GM23338 (cell line): ENCODE results near the gene NCAPD3. TPM values are rescaled to one million over a fixed set of nuclear protein-coding genes. Genes with fewer than 3 reads are reported as not detected.

ENCODE experiments used
- ATAC-seq: fragments of 200-7000 bp; cut with Tn5 transposase; 3 replicates; pipeline ENCODE4 v1.9.1; 2020
- DNase-seq: peaks from one replicate; pipeline ENCODE4 v3.0.0-alpha.2; 2015; ENCODE audit warnings: low spot score
- H2AFZ ChIP-seq: fragments of 200-600 bp; sonication (generic); 2 replicates; pipeline ENCODE4 v1.8.0; 2016; ENCODE audit warnings: antibody characterized with exemption, mild to moderate bottlenecking, moderate library complexity
- H3F3A ChIP-seq: fragments of 200-600 bp; sonication (generic); replicated peaks from 2 replicates; pipeline ENCODE4 v1.8.0; 2017; ENCODE audit warnings: antibody characterized with exemption, mixed run types, low read depth
- H3K27ac ChIP-seq: fragments of 200-600 bp; sonication (generic); 2 replicates; pipeline ENCODE4 v1.6.1; 2016; ENCODE audit warnings: low read depth
- H3K27me3 ChIP-seq: fragments of 200-600 bp; sonication (generic); 2 replicates; pipeline ENCODE4 v1.8.0; 2016; ENCODE audit warnings: mild to moderate bottlenecking, mixed run types, moderate library complexity; ENCODE audit not compliant: insufficient read depth
- H3K36me3 ChIP-seq: fragments of 200-600 bp; sonication (generic); 2 replicates; pipeline ENCODE4 v1.8.0; 2016; ENCODE audit warnings: mild to moderate bottlenecking; ENCODE audit not compliant: insufficient read depth
- H3K4me1 ChIP-seq: fragments of 200-600 bp; sonication (generic); 2 replicates; pipeline ENCODE4 v1.8.0; 2016; ENCODE audit warnings: mild to moderate bottlenecking, moderate library complexity; ENCODE audit not compliant: insufficient read depth
- H3K4me2 ChIP-seq: fragments of 200-600 bp; sonication (generic); 2 replicates; pipeline ENCODE4 v1.7.1; 2017; ENCODE audit warnings: mixed run types
- H3K4me3 ChIP-seq: fragments of 200-600 bp; sonication (generic); 2 replicates; pipeline ENCODE4 v1.6.1; 2016; ENCODE audit warnings: mixed run types
- H3K79me2 ChIP-seq: fragments of 200-600 bp; sonication (generic); replicated peaks from 2 replicates; pipeline ENCODE4 v1.8.0; 2017; ENCODE audit warnings: mild to moderate bottlenecking; ENCODE audit not compliant: insufficient read depth
- H3K9me2 ChIP-seq: fragments of 200-600 bp; sonication (generic); 2 replicates; pipeline ENCODE4 v1.8.0; 2017; ENCODE audit not compliant: insufficient read depth
- H4K20me1 ChIP-seq: fragments of 200-600 bp; sonication (generic); replicated peaks from 2 replicates; pipeline ENCODE4 v1.8.0; 2017; ENCODE audit warnings: mild to moderate bottlenecking; ENCODE audit not compliant: insufficient read depth
- H3K27ac Mint-ChIP-seq: 2 replicates; pipeline ENCODE4 v1.8.0; 2020; ENCODE audit warnings: inconsistent platforms, mild to moderate bottlenecking, moderate library complexity, mixed read lengths
- H3K27me3 Mint-ChIP-seq: 3 replicates; pipeline ENCODE4 v1.8.0; 2022; ENCODE audit warnings: low read depth, mild to moderate bottlenecking, moderate library complexity, mixed read lengths, inconsistent platforms; ENCODE audit not compliant: insufficient read depth, poor library complexity
- H3K36me3 Mint-ChIP-seq: 3 replicates; pipeline ENCODE4 v1.8.0; 2021; ENCODE audit warnings: low read depth, mild to moderate bottlenecking, inconsistent platforms, moderate library complexity, mixed read lengths
- H3K4me1 Mint-ChIP-seq: 3 replicates; pipeline ENCODE4 v1.8.0; 2020; ENCODE audit warnings: mild to moderate bottlenecking, inconsistent platforms, mixed read lengths
- H3K4me3 Mint-ChIP-seq: 3 replicates; pipeline ENCODE4 v1.8.0; 2021; ENCODE audit warnings: moderate library complexity, mild to moderate bottlenecking, inconsistent platforms, mixed read lengths
- H3K9me3 Mint-ChIP-seq: 3 replicates; pipeline ENCODE4 v1.8.0; 2020; ENCODE audit warnings: moderate library complexity, mild to moderate bottlenecking, inconsistent platforms, mixed read lengths
- CREB1 ChIP-seq: fragments of 250-450 bp; sonication (Bioruptor Pico); IDR thresholded peaks from 2 replicates; pipeline ENCODE4 v1.5.0; 2020; ENCODE audit warnings: low read depth, mild to moderate bottlenecking, moderate library complexity
- CTCF ChIP-seq, 2 experiments: fragments of 200-600 bp in 1 of 2; sonication (generic) in 1 of 2; conservative IDR thresholded peaks; 2 replicates each; pipeline versions ENCODE4 v1.5.1 to v1.6.1; 2016 to 2017; ENCODE audit warnings: antibody characterized with exemption in 2 of 2, low read depth in 2 of 2, mild to moderate bottlenecking in 2 of 2, moderate library complexity in 1 of 2
- ETS1 ChIP-seq: IDR thresholded peaks from 2 replicates; pipeline ENCODE4 v1.6.1; 2016; ENCODE audit warnings: antibody characterized with exemption
- EZH2 ChIP-seq: fragments of 200-600 bp; sonication (generic); IDR thresholded peaks from one replicate; pipeline ENCODE4 v1.8.0; 2017; ENCODE audit warnings: antibody characterized with exemption, mild to moderate bottlenecking, low read depth; ENCODE audit not compliant: unreplicated experiment
- EZH2phosphoT487 ChIP-seq: fragments of 200-600 bp; sonication (generic); IDR thresholded peaks from one replicate; pipeline ENCODE4 v1.8.1; 2018; ENCODE audit warnings: antibody characterized with exemption; ENCODE audit not compliant: unreplicated experiment
- JUNB ChIP-seq: IDR thresholded peaks from one replicate; pipeline ENCODE4 v1.6.1; 2016; ENCODE audit warnings: antibody characterized with exemption; ENCODE audit not compliant: unreplicated experiment
- NANOG ChIP-seq: IDR thresholded peaks from 2 replicates; pipeline ENCODE4 v1.6.1; 2016; ENCODE audit warnings: antibody characterized with exemption, borderline replicate concordance
- POLR2AphosphoS5 ChIP-seq: IDR thresholded peaks from 2 replicates; pipeline ENCODE4 v1.6.1; 2016; ENCODE audit warnings: antibody characterized with exemption, low read depth
- REST ChIP-seq: IDR thresholded peaks from one replicate; pipeline ENCODE4 v1.6.1; 2018; ENCODE audit warnings: antibody characterized with exemption; ENCODE audit not compliant: unreplicated experiment
- STAT1 ChIP-seq: IDR thresholded peaks from one replicate; pipeline ENCODE4 v1.6.1; 2016; ENCODE audit warnings: antibody characterized with exemption; ENCODE audit not compliant: unreplicated experiment
- ZNF114 ChIP-seq: fragments of 250-450 bp; sonication (Bioruptor Pico); IDR thresholded peaks from 2 replicates; pipeline ENCODE4 v1.5.0; 2020; ENCODE audit warnings: mild to moderate bottlenecking, moderate library complexity
- ZNF331 ChIP-seq: fragments of 250-450 bp; sonication (Bioruptor Pico); IDR thresholded peaks from 2 replicates; pipeline ENCODE4 v1.5.0; 2020; ENCODE audit warnings: low read depth, mild to moderate bottlenecking, moderate library complexity
- ZNF462 ChIP-seq: fragments of 250-450 bp; sonication (Bioruptor Pico); IDR thresholded peaks from 2 replicates; pipeline ENCODE4 v1.5.0; 2020; ENCODE audit warnings: mild to moderate bottlenecking, moderate library complexity
- polyA plus RNA-seq: library from polyadenylated mRNA; unstranded; fragments of >200 nt; fragmentation: Nextera tagmentation; extraction: Ambion mirVana; gene quantifications from 2 replicates; pipeline ENCODE4 v1.2.1, GENCODE V29; 2016
- total RNA-seq: library from RNA; depleted of rRNA; stranded (reverse); fragments of >200 nt; shearing (Covaris generic); gene quantifications from 2 replicates; pipeline ENCODE4 v1.2.3, GENCODE V29; 2014

NCAPD3 gene
- total and polyA plus RNA-seq, 2 experiments from 2014 or later, result 37.1 to 49.8 TPM

- ATAC-seq (no peak), DNase-seq (no peak)
- Mint-ChIP-seq H3K27ac (no peak overlapping the region), H3K4me3 (no peak overlapping the region), H3K4me1 (peaks cover 15% of the 10 kb centered on the region), H3K27me3 (peaks cover 9% of the 10 kb centered on the region), H3K36me3 (no peaks in the 10 kb centered on the region), H3K9me3 (no peaks in the 10 kb centered on the region)
- H4K20me1 ChIP-seq, result peaks cover 16% of the 10 kb centered on the region
- H3K4me3 ChIP-seq, result no peak overlapping the region
- H3K9me2 ChIP-seq, result no peaks in the 10 kb centered on the region
- H3K4me1 ChIP-seq, result peaks cover 6% of the 10 kb centered on the region; the same call in 1 of the 2 replicates
- no peaks in the 10 kb centered on the region for H3K36me3 ChIP-seq
- no peak overlapping the region for H3K27ac ChIP-seq
- H3K4me2 ChIP-seq, result no peak overlapping the region
- no peak overlapping the region for H2AFZ ChIP-seq
- peaks cover 12% of the 10 kb centered on the region; the same call in 1 of the 2 replicates for H3K27me3 ChIP-seq
- TF ChIP-seq CTCF (conservative IDR thresholded peaks at IDR 0.05; ENCODE audit: low read depth in 2 of 2) (no peak), EZH2 (no peak), ZNF114 (CRISPR knock-in tag) (no peak), STAT1 (no peak), POLR2AphosphoS5 (no peak), JUNB (no peak), NANOG (no peak), ETS1 (no peak), CREB1 (CRISPR knock-in tag) (no peak), EZH2phosphoT487 (no peak), ZNF331 (CRISPR knock-in tag) (no peak), ZNF462 (no peak), REST (no peak)
- H3K79me2 ChIP-seq, result peaks cover 40% of the 10 kb centered on the region
- 0 out of 2 replicates have a peak, but pooled peaks cover 1% of the 10 kb centered on the region for H3F3A ChIP-seq
Measured at GRCh38 chr11:134230339-134230738, 6.6 kb upstream of the NCAPD3 start.
